HepG2 (cell line): ENCODE data around the gene MYCBPAP. TPM values are rescaled to one million over a fixed set of nuclear protein-coding genes. Genes with fewer than 3 reads are reported as not detected.

ENCODE experiments used
- ATAC-seq: fragments of 200-7000 bp; cut with Tn5 transposase; 3 replicates; pipeline ENCODE4 v1.9.1; 2020; ENCODE audit warnings: mild to moderate bottlenecking, moderate library complexity
- BruUV-seq: library from RNA; stranded (reverse); fragments of 400-500 nt; replicated peaks from 2 replicates; lab custom pipeline; 2021; lab: Mats Ljungman, UMichigan
- CTCF ChIA-PET: fragments of 300-600 bp; formaldehyde crosslinking; extraction: SDS; loops from one replicate; lab custom pipeline; 2021; ENCODE audit warnings: low total read pairs, inconsistent platforms, low intra/inter-chr PET ratio; lab: Yijun Ruan, JAX
- POLR2A ChIA-PET: fragments of 350-600 bp; sonication (Branson Sonifier 250); formaldehyde crosslinking; loops from one replicate; lab custom pipeline; 2020; ENCODE audit warnings: antibody characterized with exemption, inconsistent platforms; lab: Yijun Ruan, JAX
- DNase-seq: peaks from one replicate; pipeline ENCODE4 v3.0.0-alpha.2; 2015; ENCODE audit warnings: low spot score
- FAIRE-seq: peaks from 3 replicates; lab custom pipeline; 2011; peaks lifted over from hg19 to GRCh38; lab: Jason Lieb, UNC
- H2AFZ ChIP-seq: one replicate; pipeline ENCODE4 v1.6.1; 2011; ENCODE audit warnings: low read length, inconsistent platforms
- H3K27ac ChIP-seq: fragments of 300-600 bp; 3 replicates; pipeline ENCODE4 v1.8.0; 2011; ENCODE audit warnings: mixed run types, mild to moderate bottlenecking, mixed read lengths, low read length, inconsistent platforms; ENCODE audit not compliant: insufficient read depth; ENCODE audit errors: extremely low read length
- H3K27me3 ChIP-seq, 2 experiments: fragments of 200-600 bp in 1 of 2; 2 replicates in 1 of 2; 3 replicates in 1 of 2; pipeline versions ENCODE4 v1.6.0 to v1.8.0; 2011; ENCODE audit warnings: low read length in 2 of 2, mild to moderate bottlenecking in 2 of 2, moderate library complexity in 2 of 2, inconsistent platforms in 1 of 2; ENCODE audit not compliant: insufficient read depth in 2 of 2, control insufficient read depth in 1 of 2
- H3K36me3 ChIP-seq, 2 experiments: fragments of 200-600 bp in 1 of 2; replicated peaks in 1 of 2; 2 replicates in 1 of 2; 3 replicates in 1 of 2; pipeline versions ENCODE4 v1.5.1 to v1.8.0; 2011; ENCODE audit warnings: low read length in 2 of 2, inconsistent platforms in 1 of 2; ENCODE audit not compliant: insufficient read depth in 2 of 2, control insufficient read depth in 1 of 2
- H3K4me1 ChIP-seq: 2 replicates; pipeline ENCODE4 v1.5.1; 2012; ENCODE audit warnings: low read length, inconsistent platforms; ENCODE audit not compliant: insufficient read depth
- H3K4me2 ChIP-seq: 2 replicates; pipeline ENCODE4 v1.6.0; 2011; ENCODE audit warnings: low read depth, low read length, inconsistent platforms
- H3K4me3 ChIP-seq, 3 experiments: fragments of 200-600 bp in 1 of 3; sonication (generic), shearing (Covaris generic) in 1 of 3; replicated peaks in 1 of 3; 2 replicates each; pipeline ENCODE4 v1.5.1; 2011 to 2016; ENCODE audit warnings: low read length in 3 of 3, inconsistent platforms in 2 of 3, low read depth in 2 of 3, mild to moderate bottlenecking in 2 of 3, control low read depth in 1 of 3, mixed read lengths in 1 of 3; ENCODE audit not compliant: insufficient read depth in 1 of 3
- H3K79me2 ChIP-seq: one replicate; pipeline ENCODE4 v1.6.1; 2011; ENCODE audit warnings: low read length, inconsistent platforms; ENCODE audit not compliant: insufficient read depth
- H3K9ac ChIP-seq: 2 replicates; pipeline ENCODE4 v1.6.0; 2011; ENCODE audit warnings: mild to moderate bottlenecking, low read depth, low read length, inconsistent platforms; ENCODE audit not compliant: insufficient read depth
- H3K9me3 ChIP-seq: 2 replicates; pipeline ENCODE4 v1.5.1; 2012; ENCODE audit warnings: mild to moderate bottlenecking, low read length
- H4K20me1 ChIP-seq: 2 replicates; pipeline ENCODE4 v1.6.0; 2011; ENCODE audit warnings: inconsistent platforms, mild to moderate bottlenecking, low read length, moderate library complexity; ENCODE audit not compliant: insufficient read depth
- GZF1 ChIP-seq: sonication (generic); formaldehyde crosslinking; IDR thresholded peaks from 2 replicates; pipeline ENCODE4 v1.5.1; 2020; ENCODE audit warnings: mild to moderate bottlenecking, missing genetic modification reagents
- HES4 ChIP-seq: sonication (generic); formaldehyde crosslinking; IDR thresholded peaks from 2 replicates; pipeline ENCODE4 v1.9.0; 2021; ENCODE audit warnings: mild to moderate bottlenecking, missing genetic modification reagents, borderline replicate concordance
- HMGXB4 ChIP-seq, 2 experiments: sonication (generic) in 1 of 2; formaldehyde crosslinking in 1 of 2; IDR thresholded peaks; 2 replicates each; pipeline versions ENCODE4 v1.4.0 to v1.6.1; 2018 to 2020; ENCODE audit warnings: missing genetic modification reagents in 2 of 2, borderline replicate concordance in 1 of 2, low read depth in 1 of 2, mild to moderate bottlenecking in 1 of 2, missing biosample characterization in 1 of 2
- POLR2G ChIP-seq: fragments of 200-400 bp; formaldehyde crosslinking; IDR thresholded peaks from 2 replicates; pipeline ENCODE4 v1.6.1; 2018; ENCODE audit warnings: mild to moderate bottlenecking, low read depth, low read length, moderate library complexity
- RAD51 ChIP-seq: fragments of 450-650 bp; IDR thresholded peaks from 2 replicates; pipeline ENCODE4 v1.6.1; 2016; ENCODE audit warnings: borderline replicate concordance
- SP4 ChIP-seq: sonication (generic); formaldehyde crosslinking; IDR thresholded peaks from 2 replicates; pipeline ENCODE4 v1.8.1; 2023; ENCODE audit warnings: mild to moderate bottlenecking, missing genetic modification reagents
- TFDP1 ChIP-seq: IDR thresholded peaks from 2 replicates; pipeline ENCODE4 v1.6.1; 2016; ENCODE audit warnings: missing compliant biosample characterization, missing genetic modification reagents, borderline replicate concordance
- ZNF280B ChIP-seq: sonication (generic); formaldehyde crosslinking; IDR thresholded peaks from 2 replicates; pipeline ENCODE4 v1.5.0; 2020; ENCODE audit warnings: missing genetic modification reagents, mild to moderate bottlenecking, borderline replicate concordance
- ZNF282 ChIP-seq: fragments of 450-650 bp; IDR thresholded peaks from 2 replicates; pipeline ENCODE4 v1.6.1; 2018; ENCODE audit not compliant: partially characterized antibody
- ZNF687 ChIP-seq: sonication (generic); formaldehyde crosslinking; IDR thresholded peaks from 2 replicates; pipeline ENCODE4 v1.5.1; 2020; ENCODE audit warnings: mild to moderate bottlenecking, missing genetic modification reagents, moderate library complexity
- WGBS: methylation state at CpG from one replicate; pipeline ENCODE4 v1.1.6; 2017; ENCODE audit warnings: low lambda C conversion rate; 5-methylcytosine and 5-hydroxymethylcytosine counted together
- in situ Hi-C: cut with HindIII; loops from 2 replicates; pipeline ENCODE4 v1.10.0; 2017; ENCODE audit warnings: low pct_unique_long_range_greater_than_20kb; ENCODE audit not compliant: extremely low pct_ligation_motif_present
- intact Hi-C: fragments of 100-400 bp; cut with micrococcal nuclease; formaldehyde crosslinking; loops from one replicate; pipeline ENCODE4 v1.10.0; 2022; ENCODE audit not compliant: unreplicated experiment
- polyA plus RNA-seq, 8 experiments: library from polyadenylated mRNA; depleted of rRNA in 3 of 8; stranded (reverse) in 7 of 8; unstranded in 1 of 8; fragments of >200 nt; fragmentation: Illumina TruSeq in 4 of 8; extraction: Trizol in 4 of 8; gene quantifications; 2 replicates each; pipeline versions ENCODE4 v1.2.1 to v1.2.3, GENCODE V29; 2011 to 2016; ENCODE audit warnings: low read depth in 4 of 8, missing spikeins in 1 of 8, mixed read lengths in 1 of 8; ENCODE audit not compliant: insufficient read depth in 1 of 8
- total RNA-seq, 5 experiments: library from RNA; depleted of rRNA; stranded (reverse); fragments of >200 nt; fragmentation: Illumina TruSeq; extraction: Trizol; gene quantifications; 2 replicates each; pipeline ENCODE4 v1.2.3, GENCODE V29; 2016; ENCODE audit warnings: low read depth in 1 of 5

The MYCBPAP gene
- total and polyA plus RNA-seq, 2 of the 13 experiments (the other 11 are each of a cell fraction or from before 2014, with no cell fraction given) = 0.22 to 0.24 TPM

- TF ChIP-seq HMGXB4 (CRISPR knock-in tag; IDR thresholded peaks at IDR 0.05; ENCODE audit: borderline replicate concordance in 1 of 2, low read depth in 1 of 2) = peak in 1 of 2 experiments; percentile 16; a peak in 1 of 4 replicates
- TF ChIP-seq HES4 (CRISPR knock-in tag) = 0 out of 2 replicates have a peak, but pooled peaks have one; percentile 54
These were observed 9.5 kb downstream of the MYCBPAP start (continued) for GRCh38 chr17:50517504-50518383.

GRCh38 chr17:50518384-50519023, 10.3 kb downstream of the MYCBPAP start:
- ATAC-seq (peak; percentile 90), DNase-seq (peak; percentile 68), FAIRE-seq (peak; percentile 84)
- intact Hi-C loops = no loop called here
- TSS peak; percentile 56 for BruUV-seq
- POLR2A ChIA-PET = interaction anchor here (0.7 to 3.2 kb wide), 11 partner anchors 9 to 173 kb away, joined by 3 to 37 read pairs (median 4); partner anchors contain the start of genes EPN3 and XYLT2
- no peaks in the 10 kb centered on the region for H3K79me2 ChIP-seq
- H3K9me3 ChIP-seq = no peaks in the 10 kb centered on the region
- peak overlapping the region; percentile 68 for H2AFZ ChIP-seq
- peak overlapping the region; percentile 94 for H3K4me2 ChIP-seq
- peaks cover 59% of the 10 kb centered on the region for H3K4me1 ChIP-seq
- no peak overlapping the region for H3K27ac ChIP-seq
- no peaks in the 10 kb centered on the region for H4K20me1 ChIP-seq
- 1% methylated on average over 8 of the region's 13 CpGs for WGBS
- in situ Hi-C loops = no loop called here
- H3K9ac ChIP-seq = peak overlapping the region; percentile 40
- CTCF ChIA-PET = no interaction called here
- H3K27me3 ChIP-seq = no peaks in the 10 kb centered on the region
- H3K4me3 ChIP-seq = peak overlapping the region; percentile 21 to 68 (median 40)
- H3K36me3 ChIP-seq = no peaks in the 10 kb centered on the region
- TF ChIP-seq GZF1 (CRISPR knock-in tag) (no peak), POLR2G (peak; percentile 33; the same call in 1 of the 2 replicates), SP4 (CRISPR knock-in tag) (peak; percentile 19; the same call in 1 of the 2 replicates), ZNF282 (no peak), RAD51 (no peak), ZNF687 (CRISPR knock-in tag) (peak; percentile 76), TFDP1 (CRISPR knock-in tag) (no peak), ZNF280B (CRISPR knock-in tag) (0 out of 2 replicates have a peak, but pooled peaks have one; percentile 32)
